ENCODE data around the gene ZNF880.

The ZNF880 gene

DNA sequence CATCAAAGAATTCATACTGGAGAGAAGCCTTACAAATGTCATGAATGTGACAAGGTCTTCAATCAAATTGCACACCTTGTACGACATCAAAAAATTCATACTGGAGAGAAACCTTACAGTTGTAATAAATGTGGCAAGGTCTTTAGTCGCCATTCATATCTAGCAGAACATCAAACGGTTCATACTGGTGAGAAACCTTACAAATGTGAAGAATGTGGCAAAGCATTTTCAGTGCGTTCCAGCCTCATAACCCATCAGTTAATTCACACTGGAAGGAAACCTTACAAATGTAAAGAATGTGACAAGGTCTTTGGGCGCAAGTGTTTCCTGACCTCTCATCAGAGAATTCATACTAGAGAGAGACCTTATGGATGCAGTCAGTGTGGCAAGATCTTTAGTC is 46.0 kb downstream of the ZNF880 start:
- Histone ChIP-seq H3K9me3 (ENCODE audit: control insufficient read depth, insufficient read depth, low read length) (peaks cover 19% of the 10 kb centered on the region; the same call in 1 of the 2 replicates), H3F3A (ENCODE audit: control insufficient read depth, insufficient read depth) (no peaks in the 10 kb centered on the region), H4K20me1 (ENCODE audit: control insufficient read depth, insufficient read depth, low read depth, low read length) (no peaks in the 10 kb centered on the region)

GRCh38 chr19:52428937-52429336 is 59.2 kb downstream of the ZNF880 start, which contains the start of gene ZNF534:
TSS of gene ZNF534 (plus strand) at chr19:52429148. CDS start at chr19:52431475, 2,327 bp downstream.
- Histone ChIP-seq H3K4me1 (ENCODE audit: control insufficient read depth, low read length) (no peaks in the 10 kb centered on the region), H3K36me3 (ENCODE audit: control insufficient read depth, low read length) (no peaks in the 10 kb centered on the region)

More for the DNA sequence above, 46.0 kb downstream of the ZNF880 start:
- Histone ChIP-seq H3K27ac (ENCODE audit: low read depth, low read length) (no peak overlapping the region), H3K4me1 (ENCODE audit: control insufficient read depth, low read length) (no peaks in the 10 kb centered on the region), H3K27me3 (ENCODE audit: control insufficient read depth, low read length) (no peaks in the 10 kb centered on the region), H3K9me2 (replicated peaks; ENCODE audit: control insufficient read depth, low read length) (no peaks in the 10 kb centered on the region), H3K4me2 (ENCODE audit: low read length) (no peak overlapping the region), H3K36me3 (ENCODE audit: control insufficient read depth, low read length) (no peaks in the 10 kb centered on the region), H3K79me2 (ENCODE audit: control insufficient read depth, low read length) (no peaks in the 10 kb centered on the region), H3K4me3 (ENCODE audit: low read length) (no peak overlapping the region)
- TF ChIP-seq, protein P1, sequence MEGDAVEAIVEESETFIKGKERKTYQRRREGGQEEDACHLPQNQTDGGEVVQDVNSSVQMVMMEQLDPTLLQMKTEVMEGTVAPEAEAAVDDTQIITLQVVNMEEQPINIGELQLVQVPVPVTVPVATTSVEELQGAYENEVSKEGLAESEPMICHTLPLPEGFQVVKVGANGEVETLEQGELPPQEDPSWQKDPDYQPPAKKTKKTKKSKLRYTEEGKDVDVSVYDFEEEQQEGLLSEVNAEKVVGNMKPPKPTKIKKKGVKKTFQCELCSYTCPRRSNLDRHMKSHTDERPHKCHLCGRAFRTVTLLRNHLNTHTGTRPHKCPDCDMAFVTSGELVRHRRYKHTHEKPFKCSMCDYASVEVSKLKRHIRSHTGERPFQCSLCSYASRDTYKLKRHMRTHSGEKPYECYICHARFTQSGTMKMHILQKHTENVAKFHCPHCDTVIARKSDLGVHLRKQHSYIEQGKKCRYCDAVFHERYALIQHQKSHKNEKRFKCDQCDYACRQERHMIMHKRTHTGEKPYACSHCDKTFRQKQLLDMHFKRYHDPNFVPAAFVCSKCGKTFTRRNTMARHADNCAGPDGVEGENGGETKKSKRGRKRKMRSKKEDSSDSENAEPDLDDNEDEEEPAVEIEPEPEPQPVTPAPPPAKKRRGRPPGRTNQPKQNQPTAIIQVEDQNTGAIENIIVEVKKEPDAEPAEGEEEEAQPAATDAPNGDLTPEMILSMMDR (IDR thresholded peaks at IDR 0.05; ENCODE audit: low read depth, low read length, poor library complexity, severe bottlenecking) = no peak
- TF ChIP-seq EZH2phosphoT487 (IDR thresholded peaks at IDR 0.05; ENCODE audit: borderline replicate concordance, low read length) = no peak

More at GRCh38 chr19:52428937-52429336, 59.2 kb downstream of the ZNF880 start, which contains the start of gene ZNF534:
- Histone ChIP-seq H3K4me3 (ENCODE audit: low read length) (no peak within 1 kb of the TSS), H3K9me3 (ENCODE audit: control insufficient read depth, insufficient read depth, low read length) (peaks cover 4% of the 10 kb centered on the region; the same call in 1 of the 2 replicates), H3K4me2 (ENCODE audit: low read length) (no peak within 1 kb of the TSS), H3K27ac (ENCODE audit: low read depth, low read length) (no peak within 1 kb of the TSS), H3K27me3 (ENCODE audit: control insufficient read depth, low read length) (no peaks in the 10 kb centered on the region), H3F3A (ENCODE audit: control insufficient read depth, insufficient read depth) (no peaks in the 10 kb centered on the region), H3K79me2 (ENCODE audit: control insufficient read depth, low read length) (no peaks in the 10 kb centered on the region), H4K20me1 (ENCODE audit: control insufficient read depth, insufficient read depth, low read depth, low read length) (no peaks in the 10 kb centered on the region), H3K9me2 (replicated peaks; ENCODE audit: control insufficient read depth, low read length) (no peaks in the 10 kb centered on the region)
- TF ChIP-seq, protein P1 (IDR thresholded peaks at IDR 0.05; ENCODE audit: low read depth, low read length, poor library complexity, severe bottlenecking) = no peak
- no peak for TF ChIP-seq EZH2phosphoT487 (IDR thresholded peaks at IDR 0.05; ENCODE audit: borderline replicate concordance, low read length)

All from DOHH2 (cell line).